GM23338 (cell line): ENCODE measurements around the gene ELAVL3. TPM values are rescaled to one million over a fixed set of nuclear protein-coding genes. Genes with fewer than 3 reads are reported as not detected.

Experiments
- ATAC-seq: fragments of 200-7000 bp; cut with Tn5 transposase; 3 replicates; pipeline ENCODE4 v1.9.1; 2020
- DNase-seq: peaks from one replicate; pipeline ENCODE4 v3.0.0-alpha.2; 2015; ENCODE audit warnings: low spot score
- H2AFZ ChIP-seq: fragments of 200-600 bp; sonication (generic); 2 replicates; pipeline ENCODE4 v1.8.0; 2016; ENCODE audit warnings: antibody characterized with exemption, mild to moderate bottlenecking, moderate library complexity
- H3F3A ChIP-seq: fragments of 200-600 bp; sonication (generic); replicated peaks from 2 replicates; pipeline ENCODE4 v1.8.0; 2017; ENCODE audit warnings: antibody characterized with exemption, mixed run types, low read depth
- H3K27ac ChIP-seq: fragments of 200-600 bp; sonication (generic); 2 replicates; pipeline ENCODE4 v1.6.1; 2016; ENCODE audit warnings: low read depth
- H3K27me3 ChIP-seq: fragments of 200-600 bp; sonication (generic); 2 replicates; pipeline ENCODE4 v1.8.0; 2016; ENCODE audit warnings: mild to moderate bottlenecking, mixed run types, moderate library complexity; ENCODE audit not compliant: insufficient read depth
- H3K36me3 ChIP-seq: fragments of 200-600 bp; sonication (generic); 2 replicates; pipeline ENCODE4 v1.8.0; 2016; ENCODE audit warnings: mild to moderate bottlenecking; ENCODE audit not compliant: insufficient read depth
- H3K4me1 ChIP-seq: fragments of 200-600 bp; sonication (generic); 2 replicates; pipeline ENCODE4 v1.8.0; 2016; ENCODE audit warnings: mild to moderate bottlenecking, moderate library complexity; ENCODE audit not compliant: insufficient read depth
- H3K4me2 ChIP-seq: fragments of 200-600 bp; sonication (generic); 2 replicates; pipeline ENCODE4 v1.7.1; 2017; ENCODE audit warnings: mixed run types
- H3K4me3 ChIP-seq: fragments of 200-600 bp; sonication (generic); 2 replicates; pipeline ENCODE4 v1.6.1; 2016; ENCODE audit warnings: mixed run types
- H3K79me2 ChIP-seq: fragments of 200-600 bp; sonication (generic); replicated peaks from 2 replicates; pipeline ENCODE4 v1.8.0; 2017; ENCODE audit warnings: mild to moderate bottlenecking; ENCODE audit not compliant: insufficient read depth
- H3K9me2 ChIP-seq: fragments of 200-600 bp; sonication (generic); 2 replicates; pipeline ENCODE4 v1.8.0; 2017; ENCODE audit not compliant: insufficient read depth
- H4K20me1 ChIP-seq: fragments of 200-600 bp; sonication (generic); replicated peaks from 2 replicates; pipeline ENCODE4 v1.8.0; 2017; ENCODE audit warnings: mild to moderate bottlenecking; ENCODE audit not compliant: insufficient read depth
- H3K27ac Mint-ChIP-seq: 2 replicates; pipeline ENCODE4 v1.8.0; 2020; ENCODE audit warnings: inconsistent platforms, mild to moderate bottlenecking, moderate library complexity, mixed read lengths
- H3K27me3 Mint-ChIP-seq: 3 replicates; pipeline ENCODE4 v1.8.0; 2022; ENCODE audit warnings: low read depth, mild to moderate bottlenecking, moderate library complexity, mixed read lengths, inconsistent platforms; ENCODE audit not compliant: insufficient read depth, poor library complexity
- H3K36me3 Mint-ChIP-seq: 3 replicates; pipeline ENCODE4 v1.8.0; 2021; ENCODE audit warnings: low read depth, mild to moderate bottlenecking, inconsistent platforms, moderate library complexity, mixed read lengths
- H3K4me1 Mint-ChIP-seq: 3 replicates; pipeline ENCODE4 v1.8.0; 2020; ENCODE audit warnings: mild to moderate bottlenecking, inconsistent platforms, mixed read lengths
- H3K4me3 Mint-ChIP-seq: 3 replicates; pipeline ENCODE4 v1.8.0; 2021; ENCODE audit warnings: moderate library complexity, mild to moderate bottlenecking, inconsistent platforms, mixed read lengths
- H3K9me3 Mint-ChIP-seq: 3 replicates; pipeline ENCODE4 v1.8.0; 2020; ENCODE audit warnings: moderate library complexity, mild to moderate bottlenecking, inconsistent platforms, mixed read lengths
- CREB1 ChIP-seq: fragments of 250-450 bp; sonication (Bioruptor Pico); IDR thresholded peaks from 2 replicates; pipeline ENCODE4 v1.5.0; 2020; ENCODE audit warnings: low read depth, mild to moderate bottlenecking, moderate library complexity
- CTCF ChIP-seq, 2 experiments: fragments of 200-600 bp in 1 of 2; sonication (generic) in 1 of 2; conservative IDR thresholded peaks; 2 replicates each; pipeline versions ENCODE4 v1.5.1 to v1.6.1; 2016 to 2017; ENCODE audit warnings: antibody characterized with exemption in 2 of 2, low read depth in 2 of 2, mild to moderate bottlenecking in 2 of 2, moderate library complexity in 1 of 2
- ETS1 ChIP-seq: IDR thresholded peaks from 2 replicates; pipeline ENCODE4 v1.6.1; 2016; ENCODE audit warnings: antibody characterized with exemption
- EZH2 ChIP-seq: fragments of 200-600 bp; sonication (generic); IDR thresholded peaks from one replicate; pipeline ENCODE4 v1.8.0; 2017; ENCODE audit warnings: antibody characterized with exemption, mild to moderate bottlenecking, low read depth; ENCODE audit not compliant: unreplicated experiment
- EZH2phosphoT487 ChIP-seq: fragments of 200-600 bp; sonication (generic); IDR thresholded peaks from one replicate; pipeline ENCODE4 v1.8.1; 2018; ENCODE audit warnings: antibody characterized with exemption; ENCODE audit not compliant: unreplicated experiment
- JUNB ChIP-seq: IDR thresholded peaks from one replicate; pipeline ENCODE4 v1.6.1; 2016; ENCODE audit warnings: antibody characterized with exemption; ENCODE audit not compliant: unreplicated experiment
- NANOG ChIP-seq: IDR thresholded peaks from 2 replicates; pipeline ENCODE4 v1.6.1; 2016; ENCODE audit warnings: antibody characterized with exemption, borderline replicate concordance
- POLR2AphosphoS5 ChIP-seq: IDR thresholded peaks from 2 replicates; pipeline ENCODE4 v1.6.1; 2016; ENCODE audit warnings: antibody characterized with exemption, low read depth
- REST ChIP-seq: IDR thresholded peaks from one replicate; pipeline ENCODE4 v1.6.1; 2018; ENCODE audit warnings: antibody characterized with exemption; ENCODE audit not compliant: unreplicated experiment
- STAT1 ChIP-seq: IDR thresholded peaks from one replicate; pipeline ENCODE4 v1.6.1; 2016; ENCODE audit warnings: antibody characterized with exemption; ENCODE audit not compliant: unreplicated experiment
- ZNF114 ChIP-seq: fragments of 250-450 bp; sonication (Bioruptor Pico); IDR thresholded peaks from 2 replicates; pipeline ENCODE4 v1.5.0; 2020; ENCODE audit warnings: mild to moderate bottlenecking, moderate library complexity
- ZNF331 ChIP-seq: fragments of 250-450 bp; sonication (Bioruptor Pico); IDR thresholded peaks from 2 replicates; pipeline ENCODE4 v1.5.0; 2020; ENCODE audit warnings: low read depth, mild to moderate bottlenecking, moderate library complexity
- ZNF462 ChIP-seq: fragments of 250-450 bp; sonication (Bioruptor Pico); IDR thresholded peaks from 2 replicates; pipeline ENCODE4 v1.5.0; 2020; ENCODE audit warnings: mild to moderate bottlenecking, moderate library complexity
- polyA plus RNA-seq: library from polyadenylated mRNA; unstranded; fragments of >200 nt; fragmentation: Nextera tagmentation; extraction: Ambion mirVana; gene quantifications from 2 replicates; pipeline ENCODE4 v1.2.1, GENCODE V29; 2016
- total RNA-seq: library from RNA; depleted of rRNA; stranded (reverse); fragments of >200 nt; shearing (Covaris generic); gene quantifications from 2 replicates; pipeline ENCODE4 v1.2.3, GENCODE V29; 2014

ELAVL3 gene
- total and polyA plus RNA-seq, 2 experiments from 2014 or later, result 0.45 to 1.2 TPM

GRCh38 chr19:11423791-11424181, 57.1 kb downstream of the ELAVL3 start:
- no peak overlapping the region for H3K4me3 Mint-ChIP-seq
- Histone ChIP-seq H3K36me3 (no peaks in the 10 kb centered on the region), H3K4me3 (no peak overlapping the region), H4K20me1 (no peaks in the 10 kb centered on the region), H3K27me3 (peaks cover 45% of the 10 kb centered on the region), H3K4me1 (peaks cover 26% of the 10 kb centered on the region), H3K9me2 (no peaks in the 10 kb centered on the region), H3K4me2 (peak overlapping the region; percentile 100), H3F3A (peaks cover 20% of the 10 kb centered on the region), H3K79me2 (no peaks in the 10 kb centered on the region), H2AFZ (no peak overlapping the region), H3K27ac (no peak overlapping the region)
- TF ChIP-seq CREB1 (no peak), STAT1 (no peak), ZNF462 (CRISPR knock-in tag) (no peak), REST (no peak), NANOG (no peak), ZNF331 (CRISPR knock-in tag) (no peak), EZH2phosphoT487 (no peak), JUNB (no peak), EZH2 (no peak), CTCF (conservative IDR thresholded peaks at IDR 0.05; ENCODE audit: low read depth in 2 of 2) (no peak), ZNF114 (CRISPR knock-in tag) (no peak), ETS1 (no peak), POLR2AphosphoS5 (no peak)
- no peaks in the 10 kb centered on the region for H3K36me3 Mint-ChIP-seq
- H3K27ac Mint-ChIP-seq, result no peak overlapping the region
- peaks cover 48% of the 10 kb centered on the region for H3K27me3 Mint-ChIP-seq
- ATAC-seq, result no peak
- H3K4me1 Mint-ChIP-seq, result peaks cover 15% of the 10 kb centered on the region
- peaks cover 2% of the 10 kb centered on the region; the same call in 1 of the 3 replicates for H3K9me3 Mint-ChIP-seq
- DNase-seq, result peak; percentile 27
